Gastrocnemius medialis (tissue), 4 donors: Measurements from ENCODE around the gene SAP30L. TPM values are rescaled to one million over a fixed set of nuclear protein-coding genes. Genes with fewer than 3 reads are reported as not detected.

Experiments
- ATAC-seq, 2 donors: fragments of 150-250 bp; one replicate each; pipeline ENCODE4 v1.9.1; 2016
- DNase-seq, 2 donors: peaks; one replicate each; pipeline ENCODE4 v3.0.0-alpha.2; 2019
- H3K27ac ChIP-seq, 4 donors: fragments of 200-600 bp; sonication (generic); 1 replicate in 1 of 4; 2 replicates in 3 of 4; pipeline ENCODE4 v1.5.1; 2016 to 2018; ENCODE audit warnings: mild to moderate bottlenecking in 2 of 4, moderate library complexity in 1 of 4
- H3K27me3 ChIP-seq, 3 donors: fragments of 200-600 bp; sonication (generic) in 2 of 3; 1 replicate in 1 of 3; 2 replicates in 2 of 3; pipeline versions ENCODE4 v1.5.1 to v1.6.0; 2016 to 2019; ENCODE audit warnings: mild to moderate bottlenecking in 1 of 3, moderate library complexity in 1 of 3
- H3K36me3 ChIP-seq, 2 donors: fragments of 200-600 bp; sonication (generic) in 1 of 2; one replicate each; pipeline ENCODE4 v1.5.1; 2017 to 2018
- H3K4me1 ChIP-seq, 2 donors: fragments of 200-600 bp; sonication (generic) in 1 of 2; one replicate each; pipeline ENCODE4 v1.5.1; 2016 to 2017; ENCODE audit warnings: mild to moderate bottlenecking in 2 of 2
- H3K4me3 ChIP-seq, 4 donors: fragments of 200-600 bp; sonication (generic) in 3 of 4; 1 replicate in 1 of 4; 2 replicates in 3 of 4; pipeline ENCODE4 v1.5.1; 2016 to 2019; ENCODE audit warnings: mild to moderate bottlenecking in 2 of 4
- H3K9me3 ChIP-seq, 3 donors: fragments of 200-600 bp; sonication (generic) in 2 of 3; 1 replicate in 1 of 3; 2 replicates in 2 of 3; pipeline ENCODE4 v1.5.1; 2016 to 2019
- POLR2A ChIP-seq, 2 donors: fragments of 450-650 bp; IDR thresholded peaks; one replicate each; pipeline ENCODE4 v1.6.1; 2017; ENCODE audit warnings: antibody characterized with exemption in 2 of 2, mild to moderate bottlenecking in 2 of 2, moderate library complexity in 2 of 2
- in situ Hi-C, 4 donors: fragments of 200-750 bp; cut with MboI; loops; one replicate each; pipeline versions ENCODE4 v1.15.0 to v1.8.0; 2017; ENCODE audit warnings: low sequenced_read_pairs in 4 of 4
- intact Hi-C: fragments of 100-400 bp; cut with DNase I; formaldehyde crosslinking; loops from one replicate; pipeline ENCODE4 v1.15.1; 2023; ENCODE audit warnings: low total_unique reads
- total RNA-seq, 4 donors: library from RNA; depleted of rRNA; stranded (reverse); fragments of >200 nt; gene quantifications; one replicate each; pipeline versions ENCODE4 v1.1.0 to v1.2.3, GENCODE V29; 2016
- TF ChIP-seq, protein P1 (sequence below), 5 experiments: fragments of 450-650 bp in 3 of 5; fragments of 200-600 bp in 2 of 5; sonication (generic) in 2 of 5; IDR thresholded peaks in 4 of 5; conservative IDR thresholded peaks in 1 of 5; 1 replicate in 4 of 5; 2 replicates in 1 of 5; pipeline ENCODE4 v1.5.1; 2016 to 2019; ENCODE audit warnings: antibody characterized with exemption in 5 of 5, mild to moderate bottlenecking in 3 of 5, moderate library complexity in 3 of 5

Gene SAP30L
- total RNA-seq, 4 donors from 2014 or later: 18.8 to 35.6 (median 25.5) TPM

DNA sequence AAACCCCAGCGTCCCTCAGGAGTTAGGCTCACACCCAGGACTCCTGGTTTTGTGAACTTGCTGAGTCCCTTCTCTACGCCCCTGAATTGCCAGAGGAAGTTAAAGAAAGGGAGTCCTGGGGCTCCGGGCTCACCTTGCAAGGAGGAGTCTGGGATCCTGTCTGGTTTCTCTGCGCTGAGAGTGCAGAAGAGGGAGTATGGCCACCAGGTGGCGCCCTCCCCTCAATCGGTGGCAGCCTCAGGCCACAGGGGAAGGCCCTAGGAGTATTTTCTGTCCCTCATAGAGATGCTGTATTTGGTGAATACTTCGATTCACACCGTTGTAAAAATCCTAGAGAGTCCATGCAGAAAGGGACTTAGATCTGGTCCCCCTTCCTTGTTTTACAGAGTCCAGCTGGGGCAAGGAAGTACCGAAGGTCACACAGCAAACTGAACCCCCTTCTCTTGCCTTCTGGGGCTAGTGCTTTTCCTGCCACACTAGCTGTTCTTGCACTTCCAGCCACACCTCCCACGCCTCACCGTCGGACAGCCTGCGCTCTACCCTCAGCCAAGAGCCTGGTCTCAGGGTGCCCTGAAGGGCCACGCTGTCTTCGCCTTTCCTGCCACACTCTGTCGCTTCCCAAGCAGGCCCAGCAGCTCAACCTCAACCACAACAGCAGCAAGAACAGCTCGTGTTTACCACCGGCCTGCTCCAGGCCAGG lies 22.0 kb downstream of the SAP30L start:
- Histone ChIP-seq H3K9me3 (no peaks in the 10 kb centered on the region), H3K4me1 (peaks cover under 1 to 3% of the 10 kb centered on the region in 2 donors), H3K4me3 (no peak overlapping the region), H3K36me3 (no peaks in the 10 kb centered on the region), H3K27ac (no peak overlapping the region), H3K27me3 (peaks cover 32 to 36% (median 33%) of the 10 kb centered on the region in 3 donors)
- intact Hi-C loops (loop anchor here (1.0 kb wide), 1 partner anchor 142 kb away; no protein-coding TSS in a partner anchor), in situ Hi-C loops (loop anchor here in 1 of 4 donors (5.0 kb wide), 1 partner anchor 139 kb away; no protein-coding TSS in a partner anchor)
- peak; percentile 72 to 87 for ATAC-seq
- TF ChIP-seq, protein P1, sequence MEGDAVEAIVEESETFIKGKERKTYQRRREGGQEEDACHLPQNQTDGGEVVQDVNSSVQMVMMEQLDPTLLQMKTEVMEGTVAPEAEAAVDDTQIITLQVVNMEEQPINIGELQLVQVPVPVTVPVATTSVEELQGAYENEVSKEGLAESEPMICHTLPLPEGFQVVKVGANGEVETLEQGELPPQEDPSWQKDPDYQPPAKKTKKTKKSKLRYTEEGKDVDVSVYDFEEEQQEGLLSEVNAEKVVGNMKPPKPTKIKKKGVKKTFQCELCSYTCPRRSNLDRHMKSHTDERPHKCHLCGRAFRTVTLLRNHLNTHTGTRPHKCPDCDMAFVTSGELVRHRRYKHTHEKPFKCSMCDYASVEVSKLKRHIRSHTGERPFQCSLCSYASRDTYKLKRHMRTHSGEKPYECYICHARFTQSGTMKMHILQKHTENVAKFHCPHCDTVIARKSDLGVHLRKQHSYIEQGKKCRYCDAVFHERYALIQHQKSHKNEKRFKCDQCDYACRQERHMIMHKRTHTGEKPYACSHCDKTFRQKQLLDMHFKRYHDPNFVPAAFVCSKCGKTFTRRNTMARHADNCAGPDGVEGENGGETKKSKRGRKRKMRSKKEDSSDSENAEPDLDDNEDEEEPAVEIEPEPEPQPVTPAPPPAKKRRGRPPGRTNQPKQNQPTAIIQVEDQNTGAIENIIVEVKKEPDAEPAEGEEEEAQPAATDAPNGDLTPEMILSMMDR (IDR thresholded peaks at IDR 0.05 in 4 of 5, conservative IDR thresholded peaks at IDR 0.05 in 1 of 5): peak; percentile 66 to 91 (median 75)
- no peak for TF ChIP-seq POLR2A (IDR thresholded peaks at IDR 0.05)
- peak; percentile 18 to 51 for DNase-seq

DNA sequence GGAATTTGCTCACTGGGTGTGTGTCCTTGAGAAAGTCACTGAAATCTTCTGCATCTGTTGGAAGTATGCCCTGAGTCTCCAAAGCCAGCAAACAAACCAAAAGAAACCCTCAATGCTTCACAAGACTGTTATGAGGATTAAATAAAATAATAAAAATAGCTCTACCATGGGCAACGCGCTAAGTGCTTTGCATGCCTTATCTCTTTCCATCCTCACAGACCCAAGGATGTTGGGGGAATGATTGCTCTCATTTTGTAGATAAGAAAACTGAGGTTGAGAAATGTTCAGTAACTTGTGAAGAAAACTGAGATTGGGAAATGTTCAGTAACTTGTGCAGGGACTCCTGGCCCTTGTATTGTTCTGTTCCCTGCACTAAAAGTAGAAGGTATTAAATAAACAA lies 24.3 kb downstream of the SAP30L start:
- TF ChIP-seq, protein P1 (IDR thresholded peaks at IDR 0.05 in 4 of 5, conservative IDR thresholded peaks at IDR 0.05 in 1 of 5): no peak
- no peak for TF ChIP-seq POLR2A (IDR thresholded peaks at IDR 0.05)
- Histone ChIP-seq H3K27ac (no peak overlapping the region), H3K36me3 (no peaks in the 10 kb centered on the region), H3K4me3 (no peak overlapping the region), H3K9me3 (no peaks in the 10 kb centered on the region), H3K4me1 (peaks cover 12 to 18% of the 10 kb centered on the region in 2 donors), H3K27me3 (peaks cover 55 to 59% (median 56%) of the 10 kb centered on the region in 3 donors)
- intact Hi-C loops: no loop called here
- DNase-seq: no peak
- ATAC-seq: no peak
- in situ Hi-C loops: no loop called here

DNA sequence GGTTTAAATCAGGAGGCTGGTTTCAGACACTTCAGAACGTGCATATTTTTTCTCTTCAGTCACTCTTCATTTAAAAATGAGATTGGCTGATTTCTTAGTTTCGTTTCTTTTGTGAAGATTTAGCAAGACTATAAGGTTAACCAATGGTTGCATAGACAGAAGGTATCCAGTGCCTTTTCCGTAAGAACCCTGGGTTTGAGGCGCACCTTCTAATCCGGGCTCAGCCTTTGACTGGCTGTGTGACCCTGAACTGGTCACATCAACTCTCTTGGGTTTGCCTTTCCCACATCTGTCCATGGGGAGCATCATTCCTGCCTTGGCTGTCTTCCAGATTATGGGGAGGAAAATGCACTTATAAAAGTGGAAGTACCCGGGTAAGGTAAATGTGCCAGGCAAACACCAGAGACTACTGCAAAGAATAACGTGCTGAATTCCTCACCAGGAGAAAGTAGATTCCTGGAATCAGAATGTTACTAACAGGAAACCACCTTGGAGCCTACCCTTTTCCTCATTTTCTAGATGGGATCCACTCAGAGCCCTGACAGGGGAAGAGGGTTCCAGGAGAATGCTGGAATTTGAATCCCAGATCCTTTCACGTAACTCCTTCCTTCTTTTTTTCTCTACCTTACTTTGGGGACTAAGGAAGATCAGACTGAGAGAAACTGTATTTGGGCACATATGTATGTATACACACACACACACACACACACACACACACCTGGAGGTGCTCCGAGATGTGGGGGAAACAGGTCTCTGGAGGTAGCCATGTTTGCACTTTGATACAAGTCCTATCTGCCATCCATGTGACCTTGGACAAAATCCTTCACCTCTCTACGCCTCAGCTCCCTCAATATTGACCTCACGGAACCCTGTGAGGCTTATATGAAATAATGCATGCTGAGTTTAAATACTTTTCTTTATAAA lies 25.4 kb downstream of the SAP30L start:
- H3K27ac ChIP-seq: no peak overlapping the region
- in situ Hi-C loops: no loop called here
- H3K4me3 ChIP-seq: no peak overlapping the region
- intact Hi-C loops: no loop called here
- no peaks in the 10 kb centered on the region for H3K9me3 ChIP-seq
- DNase-seq (no peak), ATAC-seq (no peak)
- peaks cover 18 to 29% of the 10 kb centered on the region in 2 donors for H3K4me1 ChIP-seq
- no peaks in the 10 kb centered on the region for H3K36me3 ChIP-seq
- peaks cover 66 to 70% (median 67%) of the 10 kb centered on the region in 3 donors for H3K27me3 ChIP-seq
- TF ChIP-seq, protein P1 (IDR thresholded peaks at IDR 0.05 in 4 of 5, conservative IDR thresholded peaks at IDR 0.05 in 1 of 5): no peak
- TF ChIP-seq POLR2A (IDR thresholded peaks at IDR 0.05): no peak

DNA sequence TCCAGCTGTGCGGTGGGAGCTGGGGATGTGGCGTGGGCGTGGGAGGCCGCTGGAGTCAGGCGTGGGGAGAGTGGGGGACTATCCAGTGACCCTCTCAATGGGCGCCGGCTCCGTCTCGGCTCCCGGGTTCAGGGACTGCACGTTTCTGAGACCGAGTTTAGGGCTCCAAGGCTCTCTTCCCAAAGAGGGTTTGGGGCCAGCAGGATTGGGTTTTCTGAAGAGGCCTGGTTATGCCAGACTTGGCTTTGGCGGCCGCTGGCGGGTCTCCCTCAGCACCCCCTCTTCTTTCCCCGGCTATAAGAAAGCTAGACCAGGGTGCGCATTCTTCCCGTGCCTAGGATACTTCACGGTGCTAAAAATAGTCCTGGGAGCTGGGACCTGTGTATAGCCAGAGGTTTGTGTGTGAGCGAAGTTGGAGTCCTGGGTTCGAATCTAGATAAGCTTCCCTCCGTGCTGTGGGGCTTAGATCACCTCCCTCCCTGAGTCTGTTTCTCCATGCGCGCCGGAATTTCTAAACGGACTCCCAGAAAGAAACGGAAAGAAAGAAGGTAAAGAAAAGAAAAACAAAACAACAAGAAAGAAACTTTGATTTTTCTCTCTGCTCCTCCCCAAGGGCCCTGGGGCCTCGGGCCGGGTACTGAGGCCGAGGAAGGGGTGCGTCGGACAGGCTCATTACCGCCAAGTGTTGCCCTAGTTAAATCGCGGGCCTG lies 27.2 kb downstream of the SAP30L start:
- Histone ChIP-seq H3K27ac (no peak overlapping the region), H3K9me3 (no peaks in the 10 kb centered on the region), H3K4me1 (peaks cover 26 to 46% of the 10 kb centered on the region in 2 donors), H3K27me3 (peaks cover 84 to 88% (median 85%) of the 10 kb centered on the region in 3 donors), H3K4me3 (peak overlapping the region in 1 of 4 donors; percentile 35), H3K36me3 (no peaks in the 10 kb centered on the region)
- TF ChIP-seq, protein P1 (IDR thresholded peaks at IDR 0.05 in 4 of 5, conservative IDR thresholded peaks at IDR 0.05 in 1 of 5): no peak
- TF ChIP-seq POLR2A (IDR thresholded peaks at IDR 0.05): no peak
- ATAC-seq (no peak), DNase-seq (no peak)
- in situ Hi-C loops: no loop called here
- intact Hi-C loops: no loop called here
